Measurements from ENCODE around the gene DTD1.
A peak's percentile ranks its signal among the peaks of the same experiment; 100 is the strongest.

DTD1 gene

GRCh38 chr20:18625907-18626655 is 38.2 kb downstream of the DTD1 start:
- Histone ChIP-seq H3K9ac (ENCODE audit: low read length) (no peak overlapping the region), H3K79me2 (ENCODE audit: insufficient read depth, low read length) (no peaks in the 10 kb centered on the region), H3K27ac (ENCODE audit: low read depth, low read length) (no peak overlapping the region), H3K36me3 (ENCODE audit: low read length) (no peaks in the 10 kb centered on the region), H3F3A (ENCODE audit: insufficient read depth) (no peaks in the 10 kb centered on the region), H2AFZ (ENCODE audit: low read depth, low read length, severe bottlenecking) (no peak overlapping the region), H3K9me2 (replicated peaks; ENCODE audit: insufficient read depth, low read length) (no peaks in the 10 kb centered on the region), H3K27me3 (ENCODE audit: low read length) (no peaks in the 10 kb centered on the region), H3K4me3 (ENCODE audit: insufficient read depth, low read length, poor library complexity, severe bottlenecking) (no peak overlapping the region), H3K9me3 (ENCODE audit: insufficient read depth, low read length) (no peaks in the 10 kb centered on the region), H4K20me1 (ENCODE audit: low read depth, low read length) (no peaks in the 10 kb centered on the region), H3K4me2 (ENCODE audit: low read depth, low read length, poor library complexity, severe bottlenecking) (no peak overlapping the region)
- TF ChIP-seq EZH2phosphoT487 (conservative IDR thresholded peaks at IDR 0.05; ENCODE audit: low read length) = no peak
- TF ChIP-seq CTCF (IDR thresholded peaks at IDR 0.05; ENCODE audit: insufficient read depth, low read length, poor library complexity, severe bottlenecking) = no peak

- peak; percentile 53 for TF ChIP-seq CTCF (IDR thresholded peaks at IDR 0.05; ENCODE audit: insufficient read depth, low read length, poor library complexity, severe bottlenecking)
- TF ChIP-seq EZH2phosphoT487 (conservative IDR thresholded peaks at IDR 0.05; ENCODE audit: low read length) = no peak
- Histone ChIP-seq H3K4me2 (ENCODE audit: low read depth, low read length, poor library complexity, severe bottlenecking) (no peak overlapping the region), H3K9me2 (replicated peaks; ENCODE audit: insufficient read depth, low read length) (no peaks in the 10 kb centered on the region), H3K36me3 (ENCODE audit: low read length) (no peaks in the 10 kb centered on the region), H3K9ac (ENCODE audit: low read length) (no peak overlapping the region), H3K27me3 (ENCODE audit: low read length) (no peaks in the 10 kb centered on the region), H4K20me1 (ENCODE audit: low read depth, low read length) (no peaks in the 10 kb centered on the region), H3F3A (ENCODE audit: insufficient read depth) (no peaks in the 10 kb centered on the region), H3K79me2 (ENCODE audit: insufficient read depth, low read length) (no peaks in the 10 kb centered on the region), H3K9me3 (ENCODE audit: insufficient read depth, low read length) (no peaks in the 10 kb centered on the region), H3K27ac (ENCODE audit: low read depth, low read length) (no peak overlapping the region), H2AFZ (ENCODE audit: low read depth, low read length, severe bottlenecking) (no peak overlapping the region), H3K4me3 (ENCODE audit: insufficient read depth, low read length, poor library complexity, severe bottlenecking) (no peak overlapping the region)
These were observed 40.6 kb downstream of the DTD1 start for GRCh38 chr20:18628330-18628920.

GRCh38 chr20:18632196-18632789 is 44.4 kb downstream of the DTD1 start:
- no peak overlapping the region for H2AFZ ChIP-seq (ENCODE audit: low read depth, low read length, severe bottlenecking)
- no peaks in the 10 kb centered on the region for H4K20me1 ChIP-seq (ENCODE audit: low read depth, low read length)
- no peak overlapping the region for H3K4me3 ChIP-seq (ENCODE audit: insufficient read depth, low read length, poor library complexity, severe bottlenecking)
- H3K27me3 ChIP-seq (ENCODE audit: low read length) = no peaks in the 10 kb centered on the region
- no peaks in the 10 kb centered on the region for H3K9me2 ChIP-seq (replicated peaks; ENCODE audit: insufficient read depth, low read length)
- no peak overlapping the region for H3K9ac ChIP-seq (ENCODE audit: low read length)
- no peaks in the 10 kb centered on the region for H3K79me2 ChIP-seq (ENCODE audit: insufficient read depth, low read length)
- H3K36me3 ChIP-seq (ENCODE audit: low read length) = no peaks in the 10 kb centered on the region
- H3F3A ChIP-seq (ENCODE audit: insufficient read depth) = no peaks in the 10 kb centered on the region
- no peaks in the 10 kb centered on the region for H3K9me3 ChIP-seq (ENCODE audit: insufficient read depth, low read length)
- H3K4me2 ChIP-seq (ENCODE audit: low read depth, low read length, poor library complexity, severe bottlenecking) = no peak overlapping the region
- no peak overlapping the region for H3K27ac ChIP-seq (ENCODE audit: low read depth, low read length)
- TF ChIP-seq EZH2phosphoT487 (conservative IDR thresholded peaks at IDR 0.05; ENCODE audit: low read length) (no peak), CTCF (IDR thresholded peaks at IDR 0.05; ENCODE audit: insufficient read depth, low read length, poor library complexity, severe bottlenecking) (peak; percentile 82)

Data from SU-DHL-6 (cell line).